Esophagus muscularis mucosa (tissue), 3 donors: ENCODE results near the gene WNT3.

Experiments used
- CTCF ChIP-seq, 3 experiments: fragments of 200-600 bp in 2 of 3; fragments of 450-650 bp in 1 of 3; sonication (generic) in 2 of 3; IDR thresholded peaks; one replicate each; pipeline ENCODE4 v1.5.1; 2017 to 2019; ENCODE audit warnings: antibody characterized with exemption in 3 of 3, mild to moderate bottlenecking in 2 of 3, moderate library complexity in 1 of 3
- POLR2A ChIP-seq: fragments of 450-650 bp; IDR thresholded peaks from one replicate; pipeline ENCODE4 v1.6.1; 2017; ENCODE audit warnings: antibody characterized with exemption, moderate library complexity, mild to moderate bottlenecking, low read depth

GRCh38 chr17:46774108-46774737 lies 44.3 kb downstream of the WNT3 start:
- TF ChIP-seq CTCF (IDR thresholded peaks at IDR 0.05) (no peak), POLR2A (no peak)
